Vagina (tissue), 2 donors: Measurements from ENCODE around the gene CORIN. TPM values are rescaled to one million over a fixed set of nuclear protein-coding genes. Genes with fewer than 3 reads are reported as not detected.

Experiments
- DNase-seq, 2 donors: peaks; one replicate each; pipeline ENCODE4 v3.0.0-alpha.2; 2017; ENCODE audit errors: extremely low spot score in 2 of 2
- H3K27ac ChIP-seq: fragments of 200-600 bp; sonication (generic); one replicate; pipeline ENCODE4 v1.5.1; 2019
- H3K27me3 ChIP-seq: fragments of 200-600 bp; sonication (generic); one replicate; pipeline ENCODE4 v1.5.1; 2019
- H3K36me3 ChIP-seq, 2 donors: fragments of 200-600 bp; sonication (generic); one replicate each; pipeline ENCODE4 v1.5.1; 2017 to 2019
- H3K4me1 ChIP-seq: fragments of 200-600 bp; sonication (generic); one replicate; pipeline ENCODE4 v1.5.1; 2019
- H3K4me3 ChIP-seq, 2 donors: fragments of 200-600 bp; sonication (generic); 1 replicate in 1 of 2; 2 replicates in 1 of 2; pipeline ENCODE4 v1.5.1; 2016 to 2019
- H3K9me3 ChIP-seq: fragments of 200-600 bp; sonication (generic); one replicate; pipeline ENCODE4 v1.5.1; 2019
- POLR2A ChIP-seq, 2 donors: fragments of 450-650 bp; IDR thresholded peaks; one replicate each; pipeline ENCODE4 v1.6.1; 2017; ENCODE audit warnings: antibody characterized with exemption in 2 of 2, mild to moderate bottlenecking in 2 of 2, moderate library complexity in 2 of 2
- POLR2AphosphoS5 ChIP-seq, 2 donors: sonication (generic); formaldehyde crosslinking; IDR thresholded peaks; one replicate each; pipeline ENCODE4 v1.9.0; 2017; ENCODE audit warnings: antibody characterized with exemption in 2 of 2, mild to moderate bottlenecking in 2 of 2, low read depth in 1 of 2; ENCODE audit not compliant: insufficient read depth in 1 of 2
- intact Hi-C: fragments of 100-400 bp; cut with DNase I; formaldehyde crosslinking; loops from one replicate; pipeline ENCODE4 v1.15.1; 2023
- total RNA-seq: library from RNA; depleted of rRNA; stranded (reverse); fragments of >200 nt; gene quantifications from one replicate; pipeline ENCODE4 v1.2.3, GENCODE V29; 2016
- TF ChIP-seq, protein P1 (sequence below), 3 experiments: fragments of 450-650 bp in 2 of 3; fragments of 200-600 bp in 1 of 3; sonication (generic) in 1 of 3; IDR thresholded peaks; one replicate each; pipeline ENCODE4 v1.5.1; 2017 to 2019; ENCODE audit warnings: antibody characterized with exemption in 3 of 3, mild to moderate bottlenecking in 2 of 3, moderate library complexity in 2 of 3

Gene CORIN
- total RNA-seq, 1 donor from 2014 or later: 5.4 TPM

DNA sequence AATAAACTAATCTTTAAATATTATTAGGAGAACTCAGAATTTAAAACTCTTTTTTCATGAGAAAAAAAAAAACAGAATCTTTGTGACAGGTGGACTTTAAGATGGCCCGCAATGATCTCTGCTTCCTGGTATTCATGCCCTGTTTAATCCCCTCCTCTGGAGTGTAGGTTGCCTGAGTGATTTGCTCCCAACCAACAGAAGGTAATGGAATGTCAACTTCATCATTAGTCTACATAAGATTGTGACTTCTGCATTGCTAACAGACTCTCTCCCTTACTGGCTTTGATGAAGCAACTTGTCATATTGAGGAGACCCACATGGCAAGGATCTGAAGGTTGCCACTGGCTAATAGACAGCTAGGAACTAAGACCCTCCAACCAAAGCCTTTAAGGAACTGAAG, 88.8 kb downstream of the CORIN start:
- Histone ChIP-seq H3K4me1 (no peaks in the 10 kb centered on the region), H3K27me3 (no peaks in the 10 kb centered on the region), H3K9me3 (no peaks in the 10 kb centered on the region), H3K27ac (no peak overlapping the region), H3K4me3 (no peak overlapping the region), H3K36me3 (no peaks in the 10 kb centered on the region)
- no peak for DNase-seq
- intact Hi-C loops: no loop called here
- TF ChIP-seq, protein P1, sequence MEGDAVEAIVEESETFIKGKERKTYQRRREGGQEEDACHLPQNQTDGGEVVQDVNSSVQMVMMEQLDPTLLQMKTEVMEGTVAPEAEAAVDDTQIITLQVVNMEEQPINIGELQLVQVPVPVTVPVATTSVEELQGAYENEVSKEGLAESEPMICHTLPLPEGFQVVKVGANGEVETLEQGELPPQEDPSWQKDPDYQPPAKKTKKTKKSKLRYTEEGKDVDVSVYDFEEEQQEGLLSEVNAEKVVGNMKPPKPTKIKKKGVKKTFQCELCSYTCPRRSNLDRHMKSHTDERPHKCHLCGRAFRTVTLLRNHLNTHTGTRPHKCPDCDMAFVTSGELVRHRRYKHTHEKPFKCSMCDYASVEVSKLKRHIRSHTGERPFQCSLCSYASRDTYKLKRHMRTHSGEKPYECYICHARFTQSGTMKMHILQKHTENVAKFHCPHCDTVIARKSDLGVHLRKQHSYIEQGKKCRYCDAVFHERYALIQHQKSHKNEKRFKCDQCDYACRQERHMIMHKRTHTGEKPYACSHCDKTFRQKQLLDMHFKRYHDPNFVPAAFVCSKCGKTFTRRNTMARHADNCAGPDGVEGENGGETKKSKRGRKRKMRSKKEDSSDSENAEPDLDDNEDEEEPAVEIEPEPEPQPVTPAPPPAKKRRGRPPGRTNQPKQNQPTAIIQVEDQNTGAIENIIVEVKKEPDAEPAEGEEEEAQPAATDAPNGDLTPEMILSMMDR (IDR thresholded peaks at IDR 0.05): no peak
- no peak for TF ChIP-seq POLR2A (IDR thresholded peaks at IDR 0.05)
- TF ChIP-seq POLR2AphosphoS5 (IDR thresholded peaks at IDR 0.05; ENCODE audit: insufficient read depth in 1 of 2, low read depth in 1 of 2): no peak

DNA sequence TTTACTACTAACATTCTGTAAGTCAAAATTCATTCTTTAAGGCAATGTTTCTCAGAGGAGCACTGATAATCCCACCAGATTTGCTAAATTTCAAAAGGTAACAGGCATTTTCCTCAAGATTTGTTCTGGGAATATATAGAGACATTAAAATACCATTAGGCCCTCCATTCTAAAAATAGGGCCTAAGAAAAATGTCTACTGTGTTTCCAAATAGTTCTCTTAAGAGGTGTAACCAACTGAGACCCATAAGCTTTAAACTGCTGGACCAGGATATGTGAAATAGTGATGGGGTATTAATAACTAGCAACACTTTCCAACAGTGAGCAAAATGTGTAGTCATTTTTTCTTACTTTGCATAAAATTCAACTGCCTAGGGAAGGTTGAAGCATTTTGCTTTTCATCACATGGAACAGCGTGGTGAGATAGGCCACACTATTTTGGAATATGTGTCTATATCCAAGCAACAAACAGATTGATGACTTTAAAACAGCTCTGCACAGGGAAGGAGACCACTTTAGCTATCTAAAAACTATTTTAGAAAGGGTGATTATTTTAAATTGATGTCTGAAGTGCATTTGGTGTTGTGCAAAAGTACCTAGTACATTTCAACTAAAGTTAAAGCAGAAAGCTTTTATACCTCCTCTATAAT, 89.9 kb downstream of the CORIN start:
- TF ChIP-seq POLR2A (IDR thresholded peaks at IDR 0.05): no peak
- no peak for TF ChIP-seq POLR2AphosphoS5 (IDR thresholded peaks at IDR 0.05; ENCODE audit: insufficient read depth in 1 of 2, low read depth in 1 of 2)
- TF ChIP-seq, protein P1 (IDR thresholded peaks at IDR 0.05): no peak
- DNase-seq: no peak
- H3K36me3 ChIP-seq: no peaks in the 10 kb centered on the region
- H3K9me3 ChIP-seq: no peaks in the 10 kb centered on the region
- H3K4me1 ChIP-seq: no peaks in the 10 kb centered on the region
- H3K27ac ChIP-seq: no peak overlapping the region
- no peak overlapping the region for H3K4me3 ChIP-seq
- intact Hi-C loops: no loop called here
- no peaks in the 10 kb centered on the region for H3K27me3 ChIP-seq

- Histone ChIP-seq H3K27me3 (no peaks in the 10 kb centered on the region), H3K4me1 (no peaks in the 10 kb centered on the region), H3K36me3 (no peaks in the 10 kb centered on the region), H3K9me3 (no peaks in the 10 kb centered on the region), H3K27ac (no peak overlapping the region), H3K4me3 (no peak overlapping the region)
- TF ChIP-seq POLR2AphosphoS5 (IDR thresholded peaks at IDR 0.05; ENCODE audit: insufficient read depth in 1 of 2, low read depth in 1 of 2) (no peak), POLR2A (IDR thresholded peaks at IDR 0.05) (no peak)
- TF ChIP-seq, protein P1 (IDR thresholded peaks at IDR 0.05): no peak
- no peak for DNase-seq
- intact Hi-C loops: no loop called here
Measured at GRCh38 chr4:47747211-47747610, 90.7 kb downstream of the CORIN start.

GRCh38 chr4:47746122-47746521, 91.7 kb downstream of the CORIN start:
- Histone ChIP-seq H3K4me3 (no peak overlapping the region), H3K27ac (no peak overlapping the region), H3K4me1 (no peaks in the 10 kb centered on the region), H3K9me3 (no peaks in the 10 kb centered on the region), H3K27me3 (no peaks in the 10 kb centered on the region), H3K36me3 (no peaks in the 10 kb centered on the region)
- TF ChIP-seq POLR2A (IDR thresholded peaks at IDR 0.05): no peak
- no peak for TF ChIP-seq POLR2AphosphoS5 (IDR thresholded peaks at IDR 0.05; ENCODE audit: insufficient read depth in 1 of 2, low read depth in 1 of 2)
- TF ChIP-seq, protein P1 (IDR thresholded peaks at IDR 0.05): no peak
- no peak for DNase-seq
- intact Hi-C loops: no loop called here

DNA sequence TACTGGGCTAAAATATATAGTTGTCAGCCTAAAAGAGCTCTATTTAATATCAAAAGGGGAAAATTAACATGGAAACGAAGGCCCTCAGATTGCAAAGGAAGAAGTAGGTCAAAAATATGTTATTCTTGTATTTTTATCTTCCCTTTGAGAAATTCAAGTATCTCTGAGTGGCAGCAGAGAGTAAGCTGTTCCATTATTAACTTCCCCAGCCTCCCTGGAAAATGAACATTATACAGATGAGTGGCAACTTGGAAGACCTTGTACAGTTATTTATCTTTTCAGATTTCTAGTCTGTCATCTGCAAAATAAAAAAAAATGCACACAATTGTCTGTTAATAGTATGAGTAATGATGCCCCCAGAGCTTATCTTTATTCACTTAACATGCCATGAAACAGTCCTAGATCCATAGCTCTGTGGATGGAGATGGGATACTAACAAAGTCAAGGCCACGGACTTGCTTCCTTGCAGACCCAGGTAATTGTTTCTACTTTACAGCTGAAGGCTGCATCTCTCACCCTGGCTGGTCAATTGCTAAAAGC, 93.0 kb downstream of the CORIN start:
- no peaks in the 10 kb centered on the region for H3K27me3 ChIP-seq

More for the DNA sequence above, 93.0 kb downstream of the CORIN start:
- no peaks in the 10 kb centered on the region for H3K4me1 ChIP-seq
- no peak overlapping the region for H3K4me3 ChIP-seq
- intact Hi-C loops: no loop called here
- no peak for DNase-seq
- no peaks in the 10 kb centered on the region for H3K9me3 ChIP-seq
- TF ChIP-seq POLR2A (IDR thresholded peaks at IDR 0.05): no peak
- TF ChIP-seq, protein P1 (IDR thresholded peaks at IDR 0.05): no peak
- TF ChIP-seq POLR2AphosphoS5 (IDR thresholded peaks at IDR 0.05; ENCODE audit: insufficient read depth in 1 of 2, low read depth in 1 of 2): no peak
- no peaks in the 10 kb centered on the region for H3K36me3 ChIP-seq
- H3K27ac ChIP-seq: no peak overlapping the region
